Measurements from ENCODE around the gene MAGI1.

Gene MAGI1

DNA sequence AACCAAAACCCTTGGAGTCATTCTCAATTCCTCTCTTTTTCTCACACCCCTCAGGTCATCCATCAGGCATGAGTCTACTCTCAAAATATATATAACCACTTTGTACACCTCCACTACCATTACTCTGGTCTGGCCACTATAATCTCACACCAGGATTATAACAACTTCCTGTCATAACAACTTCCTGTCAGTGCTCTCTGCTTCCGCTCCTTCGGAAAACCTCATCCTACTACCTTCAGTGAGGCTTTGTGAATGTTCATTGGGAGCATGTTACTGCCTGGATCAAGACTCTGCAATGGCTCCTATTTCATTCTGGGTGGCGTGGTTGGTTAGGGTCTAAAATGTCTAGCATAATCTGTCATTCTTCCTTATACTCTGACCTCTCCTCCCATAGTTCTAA, 447.4 kb downstream of the MAGI1 start:
- no peak for TF ChIP-seq JUND (IDR thresholded peaks at IDR 0.05; ENCODE audit: low read depth)
- DNase-seq (ENCODE audit: low read depth in 1 of 2, low spot score in 1 of 2), result no peak
- in situ Hi-C loops (cut with HindIII; ENCODE audit: low pct_unique_long_range_greater_than_20kb, low sequenced_read_pairs), result no loop called here

DNA sequence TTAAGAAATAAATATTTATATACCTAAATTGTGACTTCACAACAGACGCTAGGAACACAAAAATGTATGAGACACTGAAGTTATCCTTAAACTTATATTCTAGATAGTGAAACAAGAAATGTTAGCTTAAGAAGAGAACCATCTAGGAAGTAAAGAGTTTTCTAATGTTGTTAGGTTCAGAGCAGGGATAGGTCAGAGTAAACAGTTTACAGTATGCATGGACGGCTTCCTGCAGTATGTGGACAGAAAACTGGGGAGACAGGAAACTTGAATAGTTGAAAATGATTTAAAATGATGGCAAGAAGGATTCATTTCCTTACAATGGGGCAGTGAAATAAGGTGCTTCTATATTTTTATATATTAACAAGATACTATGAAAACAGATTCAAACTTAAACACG, 449.8 kb downstream of the MAGI1 start:
- no peak for DNase-seq (ENCODE audit: low read depth in 1 of 2, low spot score in 1 of 2)
- in situ Hi-C loops (cut with HindIII; ENCODE audit: low pct_unique_long_range_greater_than_20kb, low sequenced_read_pairs), result no loop called here
- no peak for TF ChIP-seq JUND (IDR thresholded peaks at IDR 0.05; ENCODE audit: low read depth)

DNA sequence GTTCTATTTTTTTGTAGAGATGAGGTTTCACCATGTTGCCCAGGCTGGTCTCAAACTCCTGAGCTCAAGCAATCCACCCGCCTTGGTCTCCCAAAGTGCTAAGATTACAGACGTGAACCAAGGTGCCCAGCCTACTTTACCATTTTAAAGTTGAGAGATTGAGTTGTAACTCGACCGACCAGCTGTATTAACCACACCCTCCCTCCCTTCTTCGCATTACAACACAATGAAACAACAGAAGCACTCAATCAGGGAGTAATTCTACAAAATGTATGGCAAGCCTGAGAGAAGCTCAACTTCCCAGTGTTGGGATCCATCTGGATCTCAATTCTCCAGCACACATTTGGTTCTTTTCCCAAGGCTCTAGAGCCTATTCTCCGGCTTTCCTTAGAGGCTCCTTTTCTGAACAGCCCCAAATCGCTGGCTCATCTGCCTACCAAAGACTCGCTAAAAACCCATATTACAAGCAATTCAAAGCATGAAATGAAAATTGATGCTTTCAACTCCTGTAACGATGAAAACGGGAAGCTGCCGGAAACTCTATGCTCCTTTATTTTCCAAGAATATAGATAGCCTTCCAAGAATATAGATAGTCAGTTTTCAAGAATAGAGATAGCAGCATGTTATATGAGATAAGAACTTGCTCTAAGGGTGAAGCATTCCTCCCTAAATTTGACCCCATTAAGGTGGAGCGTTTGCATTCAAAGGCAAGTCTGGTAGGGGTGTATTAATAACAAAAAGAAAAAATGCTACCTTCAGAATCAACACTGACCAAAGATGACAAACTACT, 450.9 kb downstream of the MAGI1 start:
- no peak for TF ChIP-seq JUND (IDR thresholded peaks at IDR 0.05; ENCODE audit: low read depth)
- in situ Hi-C loops (cut with HindIII; ENCODE audit: low pct_unique_long_range_greater_than_20kb, low sequenced_read_pairs), result no loop called here
- no peak for DNase-seq (ENCODE audit: low read depth in 1 of 2, low spot score in 1 of 2)

DNA sequence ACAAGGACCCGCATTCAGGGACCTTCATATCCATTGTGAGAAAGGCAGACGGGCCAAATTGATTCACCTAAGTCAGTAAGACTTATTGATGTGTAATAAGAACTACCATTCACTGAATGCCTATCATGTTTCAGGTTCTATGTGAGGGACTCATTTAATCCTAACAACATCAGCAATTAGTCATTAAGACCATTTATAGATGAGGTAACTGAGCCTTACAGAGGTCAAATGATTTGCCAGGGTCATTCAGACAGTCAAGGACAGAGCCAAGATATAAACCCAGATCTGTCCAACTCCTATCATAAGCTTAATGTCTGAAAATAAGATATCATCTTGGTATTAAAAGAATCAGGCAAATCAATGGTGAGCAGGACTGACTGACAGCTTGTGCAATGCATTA, 453.8 kb downstream of the MAGI1 start:
- no peak for DNase-seq (ENCODE audit: low read depth in 1 of 2, low spot score in 1 of 2)
- in situ Hi-C loops (cut with HindIII; ENCODE audit: low pct_unique_long_range_greater_than_20kb, low sequenced_read_pairs), result no loop called here
- TF ChIP-seq JUND (IDR thresholded peaks at IDR 0.05; ENCODE audit: low read depth), result no peak

DNA sequence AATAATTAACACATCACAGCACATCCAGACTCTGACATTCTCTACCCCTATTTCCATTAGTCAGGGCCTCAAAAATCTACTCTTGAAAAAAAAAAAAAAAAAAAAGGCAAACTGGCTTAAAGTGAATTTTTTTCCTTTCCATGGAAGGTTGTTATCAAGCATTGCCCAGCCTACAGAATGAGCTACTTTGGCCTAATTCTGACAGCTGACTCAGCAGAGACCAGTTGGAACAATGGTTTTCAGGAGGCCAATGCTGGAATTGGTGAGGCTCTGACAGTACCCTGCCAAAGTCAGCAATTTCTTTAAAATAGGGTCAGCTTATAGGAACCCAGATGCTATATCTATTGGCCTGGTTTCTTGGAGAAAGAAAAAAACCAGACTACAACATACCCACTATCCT, 454.7 kb downstream of the MAGI1 start:
- DNase-seq (ENCODE audit: low read depth in 1 of 2, low spot score in 1 of 2), result no peak
- no peak for TF ChIP-seq JUND (IDR thresholded peaks at IDR 0.05; ENCODE audit: low read depth)
- in situ Hi-C loops (cut with HindIII; ENCODE audit: low pct_unique_long_range_greater_than_20kb, low sequenced_read_pairs), result no loop called here

DNA sequence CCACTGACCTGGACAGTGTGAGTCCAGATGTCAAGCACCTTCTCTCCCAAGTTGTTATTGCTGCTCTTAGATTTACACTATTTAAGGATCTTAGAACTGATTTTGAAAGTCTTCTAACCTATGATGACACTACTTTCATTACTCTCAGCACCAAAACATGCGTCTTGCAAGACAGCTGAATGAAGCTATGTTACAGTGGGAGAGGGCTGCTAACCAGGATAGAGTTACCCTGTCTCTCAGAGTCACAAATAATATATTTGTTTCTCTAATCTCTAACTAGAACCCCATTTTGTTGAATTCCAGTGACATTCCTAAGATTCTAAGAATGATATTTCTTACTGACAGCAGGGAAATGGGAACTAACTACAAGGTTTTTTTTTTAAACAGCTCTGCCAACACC, 455.5 kb downstream of the MAGI1 start:
- no peak for TF ChIP-seq JUND (IDR thresholded peaks at IDR 0.05; ENCODE audit: low read depth)
- no peak for DNase-seq (ENCODE audit: low read depth in 1 of 2, low spot score in 1 of 2)
- in situ Hi-C loops (cut with HindIII; ENCODE audit: low pct_unique_long_range_greater_than_20kb, low sequenced_read_pairs), result no loop called here

DNA sequence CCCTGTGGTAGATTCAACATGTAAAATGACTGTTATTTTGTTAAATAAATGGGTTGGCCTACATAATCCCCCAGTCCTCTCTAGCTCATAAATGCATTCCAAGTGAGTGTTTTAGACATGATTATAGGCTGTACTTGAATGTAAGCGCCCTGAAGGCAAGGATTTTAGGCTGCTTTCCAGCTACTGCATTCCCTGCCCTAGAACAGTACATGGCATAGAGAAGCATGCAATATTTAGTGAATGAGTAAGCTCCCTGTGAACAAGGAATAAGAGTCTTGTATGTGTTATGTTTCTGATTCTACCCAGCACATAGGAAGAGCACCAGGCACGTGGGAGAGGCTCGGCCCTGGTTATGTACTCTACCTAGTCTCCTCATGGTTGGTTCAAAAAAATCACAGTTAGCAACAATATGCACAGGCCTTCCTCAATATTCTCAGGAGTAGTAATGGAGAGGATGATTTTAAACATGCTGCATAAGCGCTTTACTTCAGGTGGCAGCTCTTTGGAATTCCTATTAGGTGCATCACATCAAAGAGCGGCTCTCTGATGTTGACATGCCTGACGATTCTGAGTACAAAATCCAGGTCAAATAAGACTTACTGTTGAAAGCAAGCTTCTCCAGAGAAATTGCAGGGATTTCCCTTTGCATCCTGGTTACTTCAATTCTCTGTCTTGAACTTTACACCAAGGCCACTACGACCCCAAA, 456.6 kb downstream of the MAGI1 start:
- TF ChIP-seq JUND (IDR thresholded peaks at IDR 0.05; ENCODE audit: low read depth), result no peak
- DNase-seq (ENCODE audit: low read depth in 1 of 2, low spot score in 1 of 2), result peak in 1 of 2 experiments; percentile 55
- in situ Hi-C loops (cut with HindIII; ENCODE audit: low pct_unique_long_range_greater_than_20kb, low sequenced_read_pairs), result no loop called here

DNA sequence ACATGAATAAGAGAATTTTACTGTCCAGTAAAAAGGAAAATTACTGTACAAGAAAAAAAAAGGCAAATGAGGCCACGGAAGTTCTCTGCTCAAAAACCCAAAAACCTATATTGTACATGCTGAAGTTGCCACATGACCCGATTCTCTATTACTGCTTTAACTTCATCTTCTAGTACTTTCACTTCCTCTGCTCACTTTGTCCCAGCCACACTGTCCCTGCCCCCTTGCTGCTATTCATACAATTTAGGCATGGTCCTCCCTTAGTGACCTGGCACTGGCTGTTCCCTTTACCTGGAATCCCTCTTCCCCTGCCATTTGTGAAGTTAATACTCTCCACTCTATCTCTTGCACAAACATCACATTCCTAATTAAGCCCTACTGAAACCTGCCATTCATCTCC, 457.4 kb downstream of the MAGI1 start:
- no peak for DNase-seq (ENCODE audit: low read depth in 1 of 2, low spot score in 1 of 2)
- TF ChIP-seq JUND (IDR thresholded peaks at IDR 0.05; ENCODE audit: low read depth), result no peak
- in situ Hi-C loops (cut with HindIII; ENCODE audit: low pct_unique_long_range_greater_than_20kb, low sequenced_read_pairs), result no loop called here

DNA sequence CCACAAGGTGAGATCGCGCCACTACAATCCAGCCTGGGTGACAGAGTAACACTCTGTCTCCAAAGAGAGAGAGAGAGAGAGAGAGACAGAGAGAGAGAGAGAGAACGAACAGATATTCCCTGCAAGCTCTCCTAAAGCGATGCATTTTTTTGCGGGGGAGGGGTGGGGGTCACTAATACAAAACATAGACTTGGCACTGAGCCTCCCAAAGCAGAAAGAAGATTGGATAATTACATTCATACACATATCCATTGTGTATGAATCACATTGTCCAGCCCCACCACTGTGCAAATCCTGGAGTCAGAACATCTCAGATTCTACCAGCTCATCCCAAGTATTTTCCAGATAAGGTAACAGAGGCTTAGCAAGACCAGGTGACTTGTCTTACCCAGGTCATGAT, 459.9 kb downstream of the MAGI1 start:
- no peak for DNase-seq (ENCODE audit: low read depth in 1 of 2, low spot score in 1 of 2)
- no peak for TF ChIP-seq JUND (IDR thresholded peaks at IDR 0.05; ENCODE audit: low read depth)
- in situ Hi-C loops (cut with HindIII; ENCODE audit: low pct_unique_long_range_greater_than_20kb, low sequenced_read_pairs), result no loop called here

DNA sequence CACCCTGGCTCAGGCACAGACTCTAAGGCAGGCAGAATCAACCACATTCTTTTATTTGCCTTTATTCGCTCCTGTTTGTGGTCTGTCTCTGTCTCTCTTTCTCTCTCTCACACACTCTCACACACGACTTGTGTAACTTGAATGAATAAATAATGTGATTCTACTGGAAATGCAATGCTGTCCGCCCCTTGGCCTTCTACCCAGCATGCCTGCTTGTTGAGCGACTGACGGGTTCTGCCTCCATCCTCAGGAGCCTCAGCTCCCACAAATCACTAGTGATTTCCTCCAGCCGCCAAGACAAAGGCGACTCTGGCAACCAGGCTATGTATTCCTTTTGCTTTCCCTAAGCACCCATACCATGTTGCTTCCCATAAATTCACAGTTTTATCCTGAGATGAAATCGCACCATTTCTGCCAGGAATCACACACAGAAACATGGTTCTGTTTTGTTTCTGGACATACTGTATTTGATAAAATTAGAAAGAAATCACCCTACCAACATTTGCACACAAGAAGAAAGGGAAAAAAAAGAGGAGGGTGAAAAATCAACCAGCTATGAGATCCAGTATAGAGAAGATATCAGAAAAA, 460.8 kb downstream of the MAGI1 start:
- in situ Hi-C loops (cut with HindIII; ENCODE audit: low pct_unique_long_range_greater_than_20kb, low sequenced_read_pairs), result no loop called here
- no peak for TF ChIP-seq JUND (IDR thresholded peaks at IDR 0.05; ENCODE audit: low read depth)
- DNase-seq (ENCODE audit: low read depth in 1 of 2, low spot score in 1 of 2), result no peak

DNA sequence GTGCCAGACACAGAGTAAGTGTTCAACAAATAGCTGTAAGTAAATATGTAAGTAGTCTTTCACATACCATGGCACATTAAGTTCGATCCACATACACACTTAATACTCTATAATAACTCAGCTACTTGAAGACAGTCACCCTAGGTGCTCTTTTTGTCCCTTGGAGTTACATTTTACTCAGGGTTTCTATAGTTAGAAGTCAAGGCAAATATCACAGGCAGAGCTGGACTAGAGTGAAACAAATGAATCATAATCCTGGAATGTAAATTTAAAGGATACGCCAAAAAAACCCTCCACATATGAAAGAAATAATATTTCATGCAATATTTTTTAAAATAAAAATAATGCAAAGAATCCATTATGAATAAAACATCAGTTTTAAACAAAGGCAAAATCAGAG, 461.8 kb downstream of the MAGI1 start:
- DNase-seq (ENCODE audit: low read depth in 1 of 2, low spot score in 1 of 2), result no peak
- no peak for TF ChIP-seq JUND (IDR thresholded peaks at IDR 0.05; ENCODE audit: low read depth)
- in situ Hi-C loops (cut with HindIII; ENCODE audit: low pct_unique_long_range_greater_than_20kb, low sequenced_read_pairs), result no loop called here

DNA sequence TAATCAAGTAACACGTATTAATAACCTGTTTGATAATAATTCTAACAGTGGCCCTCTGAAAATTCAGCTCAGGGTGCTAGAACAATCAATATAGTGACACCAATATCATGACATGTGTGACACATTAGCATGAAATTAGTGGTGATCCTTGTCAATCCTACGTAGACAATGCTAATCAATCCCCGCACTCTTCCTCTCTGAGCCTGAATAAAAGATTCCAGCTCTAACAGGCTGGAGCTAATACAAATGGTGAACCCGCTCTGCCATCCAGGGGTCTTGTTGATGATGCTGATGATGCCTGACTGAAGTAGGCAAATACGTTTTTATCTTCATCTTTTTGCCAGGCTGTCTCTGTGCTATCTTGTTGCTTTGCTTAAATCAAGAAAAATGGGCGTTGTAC, 462.5 kb downstream of the MAGI1 start:
- in situ Hi-C loops (cut with HindIII; ENCODE audit: low pct_unique_long_range_greater_than_20kb, low sequenced_read_pairs), result no loop called here
- no peak for TF ChIP-seq JUND (IDR thresholded peaks at IDR 0.05; ENCODE audit: low read depth)
- no peak for DNase-seq (ENCODE audit: low read depth in 1 of 2, low spot score in 1 of 2)

DNA sequence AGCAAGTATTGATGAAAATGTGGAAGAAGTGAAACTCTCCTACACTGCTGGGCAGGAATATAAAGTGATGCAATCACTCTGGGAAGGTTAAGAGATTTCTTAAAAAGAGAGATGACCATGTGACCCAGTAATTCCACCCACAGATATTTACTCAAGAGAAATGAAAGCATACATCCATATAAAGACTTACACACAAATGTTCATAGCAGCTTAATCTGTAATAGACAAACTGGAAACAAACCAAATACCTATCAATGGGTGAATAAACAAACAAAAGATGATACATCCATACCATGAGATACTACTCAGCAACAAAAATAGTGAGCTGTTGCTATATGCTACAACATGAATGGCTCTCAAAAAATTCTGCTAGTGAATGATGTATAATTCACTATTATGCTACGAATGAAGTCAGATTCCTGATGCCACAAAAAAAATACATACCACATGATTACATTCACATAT, 463.3 kb downstream of the MAGI1 start:
- no peak for DNase-seq (ENCODE audit: low read depth in 1 of 2, low spot score in 1 of 2)
- in situ Hi-C loops (cut with HindIII; ENCODE audit: low pct_unique_long_range_greater_than_20kb, low sequenced_read_pairs), result no loop called here
- no peak for TF ChIP-seq JUND (IDR thresholded peaks at IDR 0.05; ENCODE audit: low read depth)
